GM18867 (cell line): ENCODE results near the gene TRAK1.

Source experiments
- ATAC-seq: cut with Tn5 transposase; IDR thresholded peaks from one replicate; pipeline ENCODE4 v1.9.1; 2021; ENCODE audit warnings: mild to moderate bottlenecking, moderate library complexity; ENCODE audit not compliant: unreplicated experiment

The TRAK1 gene

DNA sequence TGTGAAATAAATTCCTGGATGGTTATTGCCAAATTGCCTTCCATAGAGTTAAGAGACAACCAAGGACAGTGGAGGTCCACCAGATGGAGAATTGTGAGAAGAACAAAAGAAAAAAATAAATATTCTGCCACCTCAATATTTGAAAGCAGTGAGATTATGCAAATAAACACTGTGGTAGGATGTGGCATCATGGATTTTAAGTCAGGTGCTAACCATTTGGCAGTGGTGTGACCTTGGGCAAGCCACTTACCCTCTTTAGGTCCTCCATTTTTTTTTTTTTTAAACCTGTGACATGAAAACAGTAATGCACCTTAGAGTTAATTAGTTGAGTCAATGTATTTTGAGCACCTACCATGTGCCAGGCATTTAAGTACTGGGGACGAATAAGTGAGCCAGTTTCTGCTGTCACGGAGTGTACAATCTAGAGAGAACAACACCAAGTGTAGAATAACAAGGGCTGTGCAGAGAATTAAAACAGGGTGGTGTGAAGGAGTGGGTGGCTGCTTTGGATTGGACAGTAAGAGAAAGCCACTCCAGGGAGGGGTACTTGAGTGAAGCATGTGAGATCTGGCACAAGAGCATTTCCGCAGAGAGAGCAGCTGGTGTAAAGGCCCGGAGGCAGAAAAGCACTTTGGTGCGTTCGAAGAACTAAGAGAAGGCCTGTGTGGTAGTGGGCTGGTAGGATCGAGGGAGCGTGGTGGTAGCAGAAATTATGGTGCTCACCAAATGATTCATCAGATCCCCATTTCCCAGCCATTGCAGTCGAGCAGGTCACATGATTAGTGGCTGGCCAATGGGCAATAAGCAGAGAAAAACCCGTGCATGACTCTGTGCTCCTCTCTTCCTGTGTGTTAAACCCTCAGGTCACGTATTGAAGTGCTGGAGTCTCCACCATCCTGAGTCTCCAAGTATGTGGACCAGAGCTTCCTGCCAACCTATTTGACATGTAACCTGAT, 135.6 kb downstream of the TRAK1 start:
- no peak for ATAC-seq

DNA sequence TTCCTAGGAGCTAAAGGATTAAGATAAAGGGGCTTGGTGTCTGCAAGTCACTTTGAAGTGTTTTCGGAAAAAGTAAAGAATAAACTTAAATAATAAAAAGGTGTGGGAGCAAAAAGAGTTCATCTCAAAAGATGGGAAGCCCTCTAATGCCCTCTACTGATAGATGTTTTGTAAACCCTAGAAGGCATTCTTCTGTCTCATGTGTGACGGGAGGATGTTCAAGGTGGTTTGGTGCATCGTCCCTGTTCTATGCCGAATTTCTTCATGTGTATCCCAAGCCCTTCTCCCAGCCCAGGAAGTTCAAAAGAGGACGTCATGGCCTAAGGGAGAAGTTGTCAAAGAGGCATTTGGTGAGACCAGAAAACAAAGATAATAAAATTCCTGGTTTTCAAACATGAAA, 137.6 kb downstream of the TRAK1 start:
- no peak for ATAC-seq

- ATAC-seq, result no peak
Measured at GRCh38 chr3:42229266-42229941, 138.2 kb downstream of the TRAK1 start.

- no peak for ATAC-seq
Measured at GRCh38 chr3:42229942-42230688, 139.0 kb downstream of the TRAK1 start.

DNA sequence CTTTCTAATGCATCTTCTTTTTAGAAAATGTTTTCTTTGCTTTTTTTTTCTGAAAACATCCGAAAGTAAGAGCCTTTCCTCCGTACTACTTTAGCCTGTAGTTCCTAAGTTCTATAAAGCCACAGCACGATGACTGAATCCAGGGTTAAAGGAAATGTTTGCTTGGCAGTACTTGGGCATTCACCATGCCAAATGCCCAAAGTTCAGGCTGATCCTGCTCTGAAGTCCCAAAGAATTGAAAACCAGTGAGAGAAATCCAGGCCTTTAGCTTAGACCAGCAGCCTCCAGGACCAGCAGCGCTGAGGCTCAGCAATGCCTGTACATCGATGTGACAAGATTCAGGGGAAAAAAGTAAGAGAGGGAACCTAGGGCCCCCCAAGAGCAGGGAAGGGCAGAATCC, 139.7 kb downstream of the TRAK1 start:
- ATAC-seq, result no peak

- ATAC-seq, result no peak
Measured at GRCh38 chr3:42235532-42235931, 144.4 kb downstream of the TRAK1 start.

GRCh38 chr3:42236611-42237010, 145.5 kb downstream of the TRAK1 start:
- no peak for ATAC-seq

GRCh38 chr3:42246091-42246490, 154.9 kb downstream of the TRAK1 start:
- ATAC-seq, result no peak

DNA sequence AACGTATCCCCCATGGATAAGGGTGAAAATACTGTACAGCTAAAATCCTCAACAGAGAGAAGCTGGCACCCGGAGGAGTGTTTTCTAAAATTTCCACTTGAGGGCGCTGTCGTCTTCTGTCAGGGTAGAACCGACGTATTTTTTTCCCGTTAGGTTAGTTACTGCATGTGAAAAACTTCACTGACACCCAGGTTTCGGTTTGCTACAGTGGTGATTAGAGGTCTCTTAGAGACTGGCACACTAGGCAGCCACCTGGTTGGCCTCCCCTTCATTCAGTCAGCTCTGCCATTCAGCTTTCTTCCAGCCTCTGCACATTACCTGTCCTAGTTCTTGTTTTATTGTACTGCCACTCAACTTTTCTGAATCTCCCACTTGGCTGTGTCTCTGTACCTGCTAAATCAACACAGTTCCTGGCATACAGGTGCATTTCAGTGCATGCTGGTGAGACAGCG, 156.4 kb downstream of the TRAK1 start:
- ATAC-seq, result peak; percentile 93

GRCh38 chr3:42250761-42251160, 159.6 kb downstream of the TRAK1 start:
- ATAC-seq, result no peak

- ATAC-seq, result no peak
Measured at GRCh38 chr3:42254566-42254965, 163.4 kb downstream of the TRAK1 start.

GRCh38 chr3:42256135-42256819, 165.1 kb downstream of the TRAK1 start:
- no peak for ATAC-seq

DNA sequence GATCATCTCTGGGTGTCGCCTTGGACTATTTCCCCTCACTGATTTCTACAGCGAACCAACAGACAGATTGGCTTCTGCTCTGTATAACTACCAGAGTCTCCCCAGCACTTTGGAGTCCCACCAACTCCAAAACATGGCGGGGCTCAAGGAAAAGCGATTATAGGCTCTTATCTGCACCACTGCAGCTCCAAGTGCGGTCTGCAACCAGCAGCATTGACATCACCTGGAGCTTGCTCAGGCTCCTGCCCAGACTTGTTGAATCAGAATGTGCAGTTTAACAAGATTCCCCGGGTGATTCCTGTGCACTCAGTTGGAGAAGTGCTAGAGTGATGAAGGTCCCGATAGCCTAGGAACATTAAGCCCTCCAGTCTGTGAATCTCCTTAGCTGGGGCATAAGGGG, 165.8 kb downstream of the TRAK1 start:
- no peak for ATAC-seq

- no peak for ATAC-seq
Measured at GRCh38 chr3:42262525-42262924, 171.4 kb downstream of the TRAK1 start.

DNA sequence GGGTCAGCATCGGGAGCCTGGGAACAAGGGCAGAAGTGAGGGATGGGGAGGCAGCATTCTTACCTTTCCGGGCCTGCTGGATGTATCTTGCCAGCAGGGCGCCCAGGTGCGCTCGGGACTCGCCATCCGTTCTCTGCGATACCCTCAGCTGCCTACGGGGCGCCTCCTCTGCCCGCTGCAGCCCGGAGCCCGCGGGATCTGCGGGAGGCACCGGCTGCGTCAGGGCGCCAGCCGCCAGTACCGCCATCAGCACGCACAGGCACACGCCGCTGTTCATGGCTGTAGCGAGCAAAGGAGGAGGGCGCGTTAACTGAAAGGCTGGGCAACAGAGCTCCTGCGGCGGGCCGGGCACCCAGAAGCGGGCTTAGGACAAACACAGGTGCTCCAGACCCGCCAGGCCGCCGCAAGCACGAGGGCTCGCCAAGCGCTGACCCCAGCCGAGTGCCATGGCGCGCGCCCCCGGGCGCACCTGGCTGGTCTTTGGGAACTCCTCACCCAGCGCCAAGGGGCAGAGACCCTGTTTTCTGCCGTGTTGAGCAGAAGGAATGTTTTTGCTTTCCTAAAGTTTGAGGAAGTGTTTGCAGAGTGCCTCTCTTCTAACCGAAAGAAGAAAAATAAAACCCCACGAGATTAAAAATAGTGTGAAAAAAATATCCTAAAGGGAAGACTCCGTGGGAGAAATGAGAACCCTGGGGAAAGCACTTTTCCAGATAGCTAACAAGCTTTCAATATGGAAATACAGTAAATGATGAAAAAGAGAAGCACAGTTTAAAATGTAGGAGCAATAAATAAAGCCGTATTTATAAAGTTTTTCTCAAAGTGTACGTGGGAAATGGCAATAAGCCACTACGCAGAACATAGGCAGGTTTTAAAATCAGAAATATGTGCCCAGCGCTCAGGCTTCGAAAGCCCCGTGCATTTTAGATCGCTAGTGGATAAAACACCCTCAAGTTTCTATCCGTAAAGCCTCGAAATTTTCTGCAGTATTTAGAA, 172.5 kb downstream of the TRAK1 start:
- ATAC-seq, result no peak

- ATAC-seq, result no peak
Measured at GRCh38 chr3:42264399-42265058, 173.4 kb downstream of the TRAK1 start.

DNA sequence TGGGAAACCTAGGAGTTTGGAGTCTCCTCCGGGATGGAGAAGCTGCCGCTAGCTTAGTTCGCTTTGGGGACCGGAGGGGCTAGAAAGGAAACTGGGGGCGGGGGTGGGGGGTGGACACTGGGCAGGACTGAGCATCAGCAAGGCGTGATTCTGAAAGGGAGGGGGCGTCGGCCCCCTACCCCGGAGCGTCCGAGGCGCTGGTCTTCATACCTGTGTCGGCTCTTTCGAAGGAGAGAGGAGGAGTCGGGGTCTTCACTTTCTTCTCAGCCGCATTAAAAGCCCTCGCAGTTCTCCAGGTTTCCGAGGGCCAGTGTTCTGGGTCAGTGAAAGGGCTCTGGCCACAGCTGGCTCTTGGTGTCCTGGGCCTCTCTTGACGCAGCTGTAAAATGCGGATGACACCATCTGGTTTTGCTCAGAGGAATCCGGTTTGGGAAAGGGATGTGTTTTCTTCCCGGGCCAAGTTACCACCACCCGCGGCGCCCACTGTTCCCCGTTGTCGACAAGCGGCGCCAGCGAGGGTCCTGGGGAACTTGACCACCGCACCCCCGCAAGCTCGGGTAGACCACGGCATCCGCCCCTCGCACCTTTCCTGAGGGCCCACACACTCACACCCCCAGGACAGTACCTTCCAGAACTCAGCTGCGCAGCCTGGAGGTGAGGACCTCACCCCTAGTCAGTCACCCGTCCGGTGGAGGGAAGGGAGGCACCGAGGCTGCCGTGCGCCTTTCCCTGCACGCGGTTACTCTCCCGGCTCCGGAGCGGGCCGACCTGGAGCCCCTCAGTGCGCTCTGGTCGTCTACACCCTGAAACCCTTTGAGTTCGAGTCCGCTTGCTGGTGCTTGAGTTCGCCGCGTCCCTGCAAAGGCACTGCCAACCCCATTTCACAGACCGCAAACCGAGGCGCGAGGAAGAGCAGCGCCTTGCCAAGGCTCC, 174.2 kb downstream of the TRAK1 start:
- ATAC-seq, result no peak

DNA sequence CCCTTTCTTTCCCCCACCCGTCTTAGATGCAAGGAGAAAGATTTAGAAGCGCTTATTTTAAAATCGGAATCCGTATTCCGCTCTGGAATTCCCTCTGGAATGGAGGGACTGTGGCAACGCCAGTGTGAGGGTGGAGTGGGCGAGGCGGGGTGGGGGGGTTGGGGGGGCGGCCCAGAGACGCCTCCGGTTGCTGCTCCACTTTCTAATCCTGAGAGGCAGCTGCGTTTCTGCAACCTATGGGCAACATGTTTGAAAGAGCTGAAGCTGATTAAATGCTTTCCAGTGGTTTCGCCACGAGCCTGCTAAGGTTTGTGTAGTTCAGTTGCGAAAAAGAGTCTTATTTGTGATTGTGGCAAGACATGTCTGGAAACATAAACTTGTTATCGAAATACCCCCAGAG, 174.9 kb downstream of the TRAK1 start, which contains the start of gene CCK:
TSS of gene CCK (minus strand) at position 101 of the 400 bp plus-strand sequence. CDS start 2,555 bp downstream, outside the sequence.
- ATAC-seq, result no peak
